ENCODE results near the gene FHIT.

The FHIT gene

GRCh38 chr3:60972599-60972998, 278.7 kb downstream of the FHIT start:
- Histone ChIP-seq H3K79me2 (ENCODE audit: insufficient read depth, low read length) (no peaks in the 10 kb centered on the region), H3K36me3 (ENCODE audit: low read length) (no peaks in the 10 kb centered on the region), H3K4me2 (ENCODE audit: low read depth, low read length, poor library complexity, severe bottlenecking) (no peak overlapping the region), H3K4me3 (ENCODE audit: insufficient read depth, low read length, poor library complexity, severe bottlenecking) (no peak overlapping the region), H3K27me3 (ENCODE audit: low read length) (no peaks in the 10 kb centered on the region), H4K20me1 (ENCODE audit: low read depth, low read length) (no peaks in the 10 kb centered on the region), H3K9me2 (replicated peaks; ENCODE audit: insufficient read depth, low read length) (no peaks in the 10 kb centered on the region), H2AFZ (ENCODE audit: low read depth, low read length, severe bottlenecking) (no peak overlapping the region), H3K9me3 (ENCODE audit: insufficient read depth, low read length) (peaks cover 19% of the 10 kb centered on the region; the same call in 1 of the 2 replicates), H3K9ac (ENCODE audit: low read length) (no peak overlapping the region), H3F3A (ENCODE audit: insufficient read depth) (no peaks in the 10 kb centered on the region), H3K27ac (ENCODE audit: low read depth, low read length) (no peak overlapping the region)
- no peak for TF ChIP-seq EZH2phosphoT487 (conservative IDR thresholded peaks at IDR 0.05; ENCODE audit: low read length)
- TF ChIP-seq, protein P1, sequence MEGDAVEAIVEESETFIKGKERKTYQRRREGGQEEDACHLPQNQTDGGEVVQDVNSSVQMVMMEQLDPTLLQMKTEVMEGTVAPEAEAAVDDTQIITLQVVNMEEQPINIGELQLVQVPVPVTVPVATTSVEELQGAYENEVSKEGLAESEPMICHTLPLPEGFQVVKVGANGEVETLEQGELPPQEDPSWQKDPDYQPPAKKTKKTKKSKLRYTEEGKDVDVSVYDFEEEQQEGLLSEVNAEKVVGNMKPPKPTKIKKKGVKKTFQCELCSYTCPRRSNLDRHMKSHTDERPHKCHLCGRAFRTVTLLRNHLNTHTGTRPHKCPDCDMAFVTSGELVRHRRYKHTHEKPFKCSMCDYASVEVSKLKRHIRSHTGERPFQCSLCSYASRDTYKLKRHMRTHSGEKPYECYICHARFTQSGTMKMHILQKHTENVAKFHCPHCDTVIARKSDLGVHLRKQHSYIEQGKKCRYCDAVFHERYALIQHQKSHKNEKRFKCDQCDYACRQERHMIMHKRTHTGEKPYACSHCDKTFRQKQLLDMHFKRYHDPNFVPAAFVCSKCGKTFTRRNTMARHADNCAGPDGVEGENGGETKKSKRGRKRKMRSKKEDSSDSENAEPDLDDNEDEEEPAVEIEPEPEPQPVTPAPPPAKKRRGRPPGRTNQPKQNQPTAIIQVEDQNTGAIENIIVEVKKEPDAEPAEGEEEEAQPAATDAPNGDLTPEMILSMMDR (IDR thresholded peaks at IDR 0.05; ENCODE audit: insufficient read depth, low read length, poor library complexity, severe bottlenecking), result no peak

- TF ChIP-seq EZH2phosphoT487 (conservative IDR thresholded peaks at IDR 0.05; ENCODE audit: low read length), result no peak
- TF ChIP-seq, protein P1 (IDR thresholded peaks at IDR 0.05; ENCODE audit: insufficient read depth, low read length, poor library complexity, severe bottlenecking), result no peak
- peaks cover 19% of the 10 kb centered on the region; the same call in 1 of the 2 replicates for H3K9me3 ChIP-seq (ENCODE audit: insufficient read depth, low read length)
Measured at GRCh38 chr3:60970850-60971249, 280.4 kb downstream of the FHIT start.

DNA sequence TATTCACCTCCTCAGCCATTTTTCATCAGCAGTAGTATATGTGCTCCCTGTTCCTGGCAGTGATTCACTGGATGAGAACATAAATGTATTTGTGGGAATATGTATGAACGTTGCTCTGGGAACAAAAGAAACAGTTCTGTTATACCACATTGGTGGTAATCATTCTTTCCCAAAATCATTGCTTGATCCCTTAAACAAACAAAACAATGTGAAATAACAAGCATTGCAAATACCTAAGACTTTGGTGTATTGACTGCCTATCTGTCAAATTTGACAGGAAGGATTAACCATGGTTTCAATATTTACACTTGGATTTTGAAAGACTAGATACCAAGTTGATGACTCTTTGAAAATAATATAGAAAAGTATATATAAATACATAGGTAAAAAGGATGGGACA, 284.1 kb downstream of the FHIT start:
- Histone ChIP-seq H2AFZ (ENCODE audit: low read depth, low read length, severe bottlenecking) (no peak overlapping the region), H3K4me2 (ENCODE audit: low read depth, low read length, poor library complexity, severe bottlenecking) (no peak overlapping the region), H3K9me3 (ENCODE audit: insufficient read depth, low read length) (no peaks in the 10 kb centered on the region), H3K27me3 (ENCODE audit: low read length) (no peaks in the 10 kb centered on the region), H3K79me2 (ENCODE audit: insufficient read depth, low read length) (no peaks in the 10 kb centered on the region), H3K4me3 (ENCODE audit: insufficient read depth, low read length, poor library complexity, severe bottlenecking) (no peak overlapping the region), H3K27ac (ENCODE audit: low read depth, low read length) (no peak overlapping the region), H3K9ac (ENCODE audit: low read length) (no peak overlapping the region), H3F3A (ENCODE audit: insufficient read depth) (no peaks in the 10 kb centered on the region), H3K36me3 (ENCODE audit: low read length) (no peaks in the 10 kb centered on the region), H4K20me1 (ENCODE audit: low read depth, low read length) (no peaks in the 10 kb centered on the region), H3K9me2 (replicated peaks; ENCODE audit: insufficient read depth, low read length) (no peaks in the 10 kb centered on the region)
- TF ChIP-seq, protein P1 (IDR thresholded peaks at IDR 0.05; ENCODE audit: insufficient read depth, low read length, poor library complexity, severe bottlenecking), result no peak
- TF ChIP-seq EZH2phosphoT487 (conservative IDR thresholded peaks at IDR 0.05; ENCODE audit: low read length), result no peak

More at GRCh38 chr3:60970850-60971249, 280.4 kb downstream of the FHIT start:
- Histone ChIP-seq H3K4me2 (ENCODE audit: low read depth, low read length, poor library complexity, severe bottlenecking) (no peak overlapping the region), H2AFZ (ENCODE audit: low read depth, low read length, severe bottlenecking) (no peak overlapping the region), H3K27ac (ENCODE audit: low read depth, low read length) (no peak overlapping the region), H3K36me3 (ENCODE audit: low read length) (no peaks in the 10 kb centered on the region), H3K9me2 (replicated peaks; ENCODE audit: insufficient read depth, low read length) (no peaks in the 10 kb centered on the region), H3K4me3 (ENCODE audit: insufficient read depth, low read length, poor library complexity, severe bottlenecking) (no peak overlapping the region), H3K79me2 (ENCODE audit: insufficient read depth, low read length) (no peaks in the 10 kb centered on the region), H3K27me3 (ENCODE audit: low read length) (no peaks in the 10 kb centered on the region), H4K20me1 (ENCODE audit: low read depth, low read length) (no peaks in the 10 kb centered on the region), H3K9ac (ENCODE audit: low read length) (no peak overlapping the region), H3F3A (ENCODE audit: insufficient read depth) (no peaks in the 10 kb centered on the region)
